ENCODE data around the gene NLRP1. TPM values are rescaled to one million over a fixed set of nuclear protein-coding genes. Genes with fewer than 3 reads are reported as not detected.

The NLRP1 gene
- total RNA-seq, 1 donor from 2014 or later: 67.7 TPM

GRCh38 chr17:5499476-5500231, 84.7 kb downstream of the NLRP1 start:
- intact Hi-C loops (cut with DNase I): no loop called here
- Histone ChIP-seq H3K9me3 (no peaks in the 10 kb centered on the region), H3K4me1 (peaks cover 0 to 9% of the 10 kb centered on the region in 2 donors), H3K4me3 (peak overlapping the region; percentile 63 to 75), H3K36me3 (peaks cover 0 to 12% of the 10 kb centered on the region in 2 donors), H3K27me3 (no peaks in the 10 kb centered on the region), H3K27ac (no peak overlapping the region)
- TF ChIP-seq, protein P1, sequence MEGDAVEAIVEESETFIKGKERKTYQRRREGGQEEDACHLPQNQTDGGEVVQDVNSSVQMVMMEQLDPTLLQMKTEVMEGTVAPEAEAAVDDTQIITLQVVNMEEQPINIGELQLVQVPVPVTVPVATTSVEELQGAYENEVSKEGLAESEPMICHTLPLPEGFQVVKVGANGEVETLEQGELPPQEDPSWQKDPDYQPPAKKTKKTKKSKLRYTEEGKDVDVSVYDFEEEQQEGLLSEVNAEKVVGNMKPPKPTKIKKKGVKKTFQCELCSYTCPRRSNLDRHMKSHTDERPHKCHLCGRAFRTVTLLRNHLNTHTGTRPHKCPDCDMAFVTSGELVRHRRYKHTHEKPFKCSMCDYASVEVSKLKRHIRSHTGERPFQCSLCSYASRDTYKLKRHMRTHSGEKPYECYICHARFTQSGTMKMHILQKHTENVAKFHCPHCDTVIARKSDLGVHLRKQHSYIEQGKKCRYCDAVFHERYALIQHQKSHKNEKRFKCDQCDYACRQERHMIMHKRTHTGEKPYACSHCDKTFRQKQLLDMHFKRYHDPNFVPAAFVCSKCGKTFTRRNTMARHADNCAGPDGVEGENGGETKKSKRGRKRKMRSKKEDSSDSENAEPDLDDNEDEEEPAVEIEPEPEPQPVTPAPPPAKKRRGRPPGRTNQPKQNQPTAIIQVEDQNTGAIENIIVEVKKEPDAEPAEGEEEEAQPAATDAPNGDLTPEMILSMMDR (IDR thresholded peaks at IDR 0.05): no peak
- DNase-seq (ENCODE audit: low spot score in 2 of 2): no peak

DNA sequence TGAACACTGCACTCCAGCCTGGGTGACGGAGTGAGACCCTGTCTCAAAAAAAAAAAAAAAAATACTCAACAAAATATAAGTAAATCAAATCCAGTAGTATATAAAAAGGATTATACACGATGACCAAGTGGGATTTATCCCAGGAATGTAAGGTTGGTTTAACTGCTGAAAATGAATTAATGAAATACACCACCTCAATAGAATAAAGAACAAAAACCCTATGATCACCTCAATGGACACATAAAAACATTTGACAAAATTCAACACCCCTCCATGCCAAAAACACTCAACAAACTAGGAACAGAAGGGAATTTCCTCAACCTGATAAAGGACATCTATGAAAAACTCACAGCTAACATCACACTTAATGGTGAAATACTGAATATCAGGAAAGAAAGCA, 91.3 kb downstream of the NLRP1 start:
- no peaks in the 10 kb centered on the region for H3K9me3 ChIP-seq
- peaks cover 0 to under 1% of the 10 kb centered on the region in 2 donors for H3K4me1 ChIP-seq
- peaks cover 12 to 25% of the 10 kb centered on the region in 2 donors for H3K36me3 ChIP-seq
- DNase-seq (ENCODE audit: low spot score in 2 of 2): no peak
- TF ChIP-seq, protein P1 (IDR thresholded peaks at IDR 0.05): no peak
- H3K27ac ChIP-seq: no peak overlapping the region
- H3K27me3 ChIP-seq: no peaks in the 10 kb centered on the region
- intact Hi-C loops (cut with DNase I): no loop called here
- no peak overlapping the region for H3K4me3 ChIP-seq

DNA sequence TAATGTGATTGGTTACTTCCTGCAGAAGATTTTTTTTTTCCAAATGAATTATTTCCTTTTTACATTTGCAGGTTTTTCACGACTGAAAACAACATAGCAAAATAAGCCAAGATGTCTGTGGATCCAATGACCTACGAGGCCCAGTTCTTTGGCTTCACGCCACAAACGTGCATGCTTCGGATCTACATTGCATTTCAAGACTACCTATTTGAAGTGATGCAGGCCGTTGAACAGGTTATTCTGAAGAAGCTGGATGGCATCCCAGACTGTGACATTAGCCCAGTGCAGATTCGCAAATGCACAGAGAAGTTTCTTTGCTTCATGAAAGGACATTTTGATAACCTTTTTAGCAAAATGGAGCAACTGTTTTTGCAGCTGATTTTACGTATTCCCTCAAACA, 95.6 kb downstream of the NLRP1 start:
- no peak overlapping the region for H3K27ac ChIP-seq

DNA sequence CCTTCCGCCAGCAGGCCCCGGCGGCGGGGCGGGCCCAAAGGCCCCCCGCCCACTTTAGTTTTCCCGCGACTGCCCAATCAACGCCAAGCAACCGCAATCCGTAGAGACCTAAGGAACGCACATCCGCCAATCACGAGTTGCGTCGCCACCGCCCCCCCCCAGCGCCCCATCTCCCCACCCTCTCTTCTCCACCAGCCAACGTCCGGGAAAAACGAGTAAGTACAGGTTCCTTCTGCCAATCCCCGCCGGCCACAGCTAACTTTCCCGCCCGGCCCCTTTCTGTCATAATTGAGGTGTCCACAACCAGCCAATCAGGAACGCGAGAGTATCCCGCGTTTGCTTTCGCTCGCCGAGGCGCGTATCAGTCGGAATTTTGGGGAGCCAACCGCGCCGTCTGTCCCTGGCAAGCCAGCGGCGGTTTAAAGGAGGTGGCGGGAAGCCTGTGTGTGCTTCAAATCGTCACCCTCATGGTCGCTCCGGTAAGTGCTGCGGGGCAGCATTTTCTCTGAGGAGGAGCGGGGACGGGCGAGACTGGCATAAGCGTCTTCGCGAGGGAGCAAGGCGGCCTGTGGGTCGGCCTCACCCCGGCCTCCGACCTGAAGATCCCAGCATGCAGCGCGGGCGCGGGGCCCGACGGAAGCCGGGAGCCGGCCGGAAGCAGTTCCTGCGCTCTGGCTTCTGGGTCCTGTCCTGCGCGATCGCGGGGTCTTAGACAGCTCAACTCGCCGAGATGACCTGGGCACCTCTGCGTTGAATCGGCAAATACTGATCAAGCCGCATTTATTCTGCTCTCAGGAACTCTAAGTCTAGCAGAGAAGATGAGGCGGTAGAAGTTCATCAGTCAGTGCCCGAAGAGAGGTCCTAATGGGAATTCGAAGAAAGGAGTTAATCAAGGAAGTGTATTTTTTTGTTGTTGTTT, 97.8 kb downstream of the NLRP1 start, which contains the start of gene MIS12:
Gene MIS12, plus strand, starts transcription at position 361 of the 919 bp plus-strand sequence. CDS start 2,297 bp downstream, outside the sequence.
- Histone ChIP-seq H3K27ac (peak within 1 kb of the TSS; percentile 97), H3K27me3 (no peaks in the 10 kb centered on the region), H3K9me3 (no peaks in the 10 kb centered on the region), H3K4me3 (peak within 1 kb of the TSS; percentile 95 to 97), H3K36me3 (peaks cover 24 to 55% of the 10 kb centered on the region in 2 donors), H3K4me1 (peaks cover 0 to 20% of the 10 kb centered on the region in 2 donors)
- intact Hi-C loops (cut with DNase I): loop anchor here (1.0 to 10.0 kb wide), 5 partner anchors 17 to 1168 kb away; partner anchors contain the start of genes C17orf100, MED31 and PIMREG
- DNase-seq (ENCODE audit: low spot score in 2 of 2): peak; percentile 98 to 99
- TF ChIP-seq, protein P1 (IDR thresholded peaks at IDR 0.05): no peak

More for the DNA sequence above, 95.6 kb downstream of the NLRP1 start:
- Histone ChIP-seq H3K36me3 (peaks cover 18 to 33% of the 10 kb centered on the region in 2 donors), H3K4me1 (peaks cover 0 to 20% of the 10 kb centered on the region in 2 donors), H3K27me3 (no peaks in the 10 kb centered on the region), H3K4me3 (no peak overlapping the region), H3K9me3 (no peaks in the 10 kb centered on the region)
- no peak for DNase-seq (ENCODE audit: low spot score in 2 of 2)
- intact Hi-C loops (cut with DNase I): loop anchor here (10.0 kb wide), 2 partner anchors 956 to 1166 kb away; partner anchors contain the start of genes C17orf100, MED31 and PIMREG
- TF ChIP-seq, protein P1 (IDR thresholded peaks at IDR 0.05): no peak
